SK-N-SH (cell line): ENCODE measurements around the gene KIF25. TPM values are rescaled to one million over a fixed set of nuclear protein-coding genes. Genes with fewer than 3 reads are reported as not detected.

Source experiments
- CTCF ChIA-PET: fragments of 300-600, 350-600 bp; formaldehyde crosslinking; extraction: SDS; loops from one replicate; lab custom pipeline; 2021; lab: Yijun Ruan, JAX
- POLR2A ChIA-PET: fragments of 350-600 bp; sonication (Branson Sonifier 250); formaldehyde crosslinking; extraction: SDS; loops from one replicate; lab custom pipeline; 2020; ENCODE audit warnings: antibody characterized with exemption, inconsistent platforms; lab: Yijun Ruan, JAX
- DNase-seq: peaks from one replicate; pipeline ENCODE4 v3.0.0; 2012
- H2AFZ ChIP-seq: fragments of 200-600 bp; sonication (generic); 2 replicates; pipeline ENCODE4 v1.8.1; 2016; ENCODE audit warnings: antibody characterized with exemption, mild to moderate bottlenecking, low read depth
- H3F3A ChIP-seq: fragments of 200-600 bp; sonication (generic); replicated peaks from 2 replicates; pipeline ENCODE3; 2016; ENCODE audit warnings: antibody characterized with exemption, mild to moderate bottlenecking; ENCODE audit not compliant: insufficient read depth
- H3K27ac ChIP-seq, 2 experiments: fragments of 200-500 bp in 1 of 2; fragments of 200-600 bp in 1 of 2; sonication (Bioruptor generic) in 1 of 2; sonication (generic), shearing (Covaris generic) in 1 of 2; 2 replicates each; pipeline versions ENCODE4 v1.5.1 to v1.6.1; 2014 to 2016; ENCODE audit warnings: low read depth in 2 of 2, inconsistent platforms in 1 of 2, low read length in 1 of 2, mild to moderate bottlenecking in 1 of 2, mixed read lengths in 1 of 2
- H3K27me3 ChIP-seq: fragments of 200-600 bp; sonication (generic), shearing (Covaris generic); 2 replicates; pipeline ENCODE4 v1.6.1; 2016; ENCODE audit warnings: mixed run types; ENCODE audit not compliant: insufficient read depth
- H3K36me3 ChIP-seq, 2 experiments: fragments of 200-500 bp in 1 of 2; fragments of 200-600 bp in 1 of 2; sonication (Bioruptor generic) in 1 of 2; sonication (generic) in 1 of 2; replicated peaks in 1 of 2; 2 replicates each; pipeline versions ENCODE3 to v1.5.1; 2014 to 2016; ENCODE audit warnings: low read length in 1 of 2, mild to moderate bottlenecking in 1 of 2; ENCODE audit not compliant: insufficient read depth in 2 of 2, control insufficient read depth in 1 of 2
- H3K4me1 ChIP-seq, 2 experiments: fragments of 200-500 bp in 1 of 2; fragments of 200-600 bp in 1 of 2; sonication (Bioruptor generic) in 1 of 2; sonication (generic), shearing (Covaris generic) in 1 of 2; 2 replicates each; pipeline versions ENCODE4 v1.5.1 to v1.6.1; 2014 to 2016; ENCODE audit warnings: low read depth in 1 of 2, low read length in 1 of 2, mixed run types in 1 of 2; ENCODE audit not compliant: insufficient read depth in 2 of 2, control insufficient read depth in 1 of 2
- H3K4me2 ChIP-seq: fragments of 200-600 bp; sonication (generic), shearing (Covaris generic); 2 replicates; pipeline ENCODE4 v1.6.1; 2017; ENCODE audit warnings: mixed run types
- H3K4me3 ChIP-seq, 2 experiments: fragments of 200-500 bp in 1 of 2; fragments of 200-600 bp in 1 of 2; sonication (Bioruptor generic) in 1 of 2; sonication (generic), shearing (Covaris generic) in 1 of 2; 2 replicates each; pipeline versions ENCODE4 v1.5.1 to v1.8.1; 2014 to 2016; ENCODE audit warnings: low read depth in 2 of 2, inconsistent platforms in 1 of 2, low read length in 1 of 2, mild to moderate bottlenecking in 1 of 2, mixed read lengths in 1 of 2, moderate library complexity in 1 of 2
- H3K79me2 ChIP-seq: fragments of 200-600 bp; sonication (generic); 2 replicates; pipeline ENCODE4 v1.8.1; 2017; ENCODE audit warnings: mild to moderate bottlenecking; ENCODE audit not compliant: insufficient read depth
- H3K9ac ChIP-seq: fragments of 200-600 bp; sonication (generic); 2 replicates; pipeline ENCODE4 v1.6.1; 2017; ENCODE audit warnings: mixed run types
- H3K9me2 ChIP-seq: fragments of 200-600 bp; sonication (generic); 2 replicates; pipeline ENCODE4 v1.6.1; 2017; ENCODE audit warnings: mixed run types
- H3K9me3 ChIP-seq: fragments of 200-600 bp; sonication (generic); 2 replicates; pipeline ENCODE4 v1.6.1; 2017; ENCODE audit warnings: mixed run types, mild to moderate bottlenecking, moderate library complexity
- H4K20me1 ChIP-seq: fragments of 200-600 bp; sonication (generic); 2 replicates; pipeline ENCODE4 v1.6.1; 2017; ENCODE audit warnings: mild to moderate bottlenecking, mixed run types; ENCODE audit not compliant: insufficient read depth
- CHD2 ChIP-seq: fragments of 150-350 bp; IDR thresholded peaks from 2 replicates; pipeline ENCODE4 v1.6.1; 2018; ENCODE audit warnings: low read length; ENCODE audit not compliant: partially characterized antibody
- EZH2phosphoT487 ChIP-seq: fragments of 200-600 bp; sonication (generic); IDR thresholded peaks from 2 replicates; pipeline ENCODE4 v1.6.1; 2017; ENCODE audit warnings: low read depth, mixed run types, mild to moderate bottlenecking, antibody characterized with exemption, moderate library complexity, borderline replicate concordance
- FOSL2 ChIP-seq: IDR thresholded peaks from 2 replicates; pipeline ENCODE4 v1.4.0; 2012; ENCODE audit warnings: low read depth, mild to moderate bottlenecking, moderate library complexity, borderline replicate concordance
- FOXJ3 ChIP-seq: sonication (generic); formaldehyde crosslinking; IDR thresholded peaks from 2 replicates; pipeline ENCODE4 v1.5.1; 2020; ENCODE audit warnings: mild to moderate bottlenecking, missing genetic modification reagents
- FOXM1 ChIP-seq: IDR thresholded peaks from 2 replicates; pipeline ENCODE4 v1.4.0; 2012; ENCODE audit warnings: low read depth, mild to moderate bottlenecking
- GATA2 ChIP-seq: sonication (generic); formaldehyde crosslinking; IDR thresholded peaks from 2 replicates; pipeline ENCODE4 v1.5.0; 2020; ENCODE audit warnings: mild to moderate bottlenecking, missing genetic modification reagents
- JUND ChIP-seq: IDR thresholded peaks from 2 replicates; pipeline ENCODE4 v1.4.0; 2012
- MEF2A ChIP-seq: IDR thresholded peaks from 2 replicates; pipeline ENCODE4 v1.4.0; 2012; ENCODE audit warnings: low read depth, borderline replicate concordance
- MXI1 ChIP-seq: IDR thresholded peaks from 2 replicates; pipeline ENCODE4 v1.6.1; 2012; ENCODE audit warnings: mild to moderate bottlenecking, low read depth, low read length, improper control_type of control experiment
- NFIC ChIP-seq: IDR thresholded peaks from 2 replicates; pipeline ENCODE4 v1.4.0; 2012; ENCODE audit warnings: borderline replicate concordance
- PBX3 ChIP-seq: IDR thresholded peaks from 2 replicates; pipeline ENCODE4; 2012
- POLR2AphosphoS5 ChIP-seq: IDR thresholded peaks from 2 replicates; pipeline ENCODE4 v1.6.1; 2012; ENCODE audit warnings: low read depth, low read length
- RCOR1 ChIP-seq: fragments of 150-350 bp; IDR thresholded peaks from 2 replicates; pipeline ENCODE4 v1.6.1; 2017; ENCODE audit warnings: antibody characterized with exemption, low read length
- REST ChIP-seq: IDR thresholded peaks from 2 replicates; pipeline ENCODE4 v1.6.1; 2012; ENCODE audit warnings: mild to moderate bottlenecking, low read depth, low read length, moderate library complexity
- RFX5 ChIP-seq: IDR thresholded peaks from 2 replicates; pipeline ENCODE4 v1.6.1; 2012; ENCODE audit warnings: mild to moderate bottlenecking, improper control_type of control experiment, low read length
- SMC3 ChIP-seq: IDR thresholded peaks from 2 replicates; pipeline ENCODE4 v1.6.1; 2012; ENCODE audit warnings: low read depth, low read length, improper control_type of control experiment
- TAF1 ChIP-seq: IDR thresholded peaks from 2 replicates; pipeline ENCODE4 v1.6.1; 2012; ENCODE audit warnings: low read depth, mild to moderate bottlenecking, low read length, moderate library complexity, borderline replicate concordance
- TCF12 ChIP-seq: IDR thresholded peaks from 2 replicates; pipeline ENCODE4 v1.4.0; 2012
- TEAD4 ChIP-seq: IDR thresholded peaks from 2 replicates; pipeline ENCODE4 v1.4.0; 2012; ENCODE audit warnings: mild to moderate bottlenecking, borderline replicate concordance; ENCODE audit not compliant: insufficient read depth
- WGBS: methylation state at CpG from one replicate; pipeline ENCODE4 v1.1.6; 2017; ENCODE audit warnings: low lambda C conversion rate; 5-methylcytosine and 5-hydroxymethylcytosine counted together
- polyA plus RNA-seq, 3 experiments: library from polyadenylated mRNA; depleted of rRNA; stranded (reverse); fragments of >200 nt; gene quantifications; 2 replicates each; pipeline ENCODE4 v1.2.3, GENCODE V29; 2012

Gene KIF25
- polyA plus RNA-seq, 1 of the 3 experiments (the other 2 are of a cell fraction), result not detected

- TF ChIP-seq PBX3, result no peak
- no peak for TF ChIP-seq POLR2AphosphoS5
- no peak for TF ChIP-seq FOXJ3 (CRISPR knock-in tag)
- TF ChIP-seq SMC3, result no peak
- no peak for TF ChIP-seq MEF2A
- no peak for TF ChIP-seq TAF1
Observed at GRCh38 chr6:168035661-168036545, 38.4 kb downstream of the KIF25 start (continued).

- DNase-seq, result no peak
- 71% methylated on average over 6 of the region's 6 CpGs for WGBS
- no peaks in the 10 kb centered on the region for H3K79me2 ChIP-seq
- H3K9me3 ChIP-seq, result no peaks in the 10 kb centered on the region
- CTCF ChIA-PET, result interaction anchor here (0.7 kb wide), 1 partner anchor 10 kb away, joined by 3 read pairs; no protein-coding TSS in a partner anchor
- no peaks in the 10 kb centered on the region for H4K20me1 ChIP-seq
- no peak overlapping the region for H3K4me3 ChIP-seq
- H3K27me3 ChIP-seq, result no peaks in the 10 kb centered on the region
- no peaks in the 10 kb centered on the region for H3F3A ChIP-seq
- no peaks in the 10 kb centered on the region for H3K9me2 ChIP-seq
- no peak overlapping the region for H2AFZ ChIP-seq
- H3K36me3 ChIP-seq, result no peaks in the 10 kb centered on the region
- POLR2A ChIA-PET, result no interaction called here
- H3K27ac ChIP-seq, result no peak overlapping the region
- H3K4me1 ChIP-seq, result peaks cover 6 to 12% of the 10 kb centered on the region in 2 experiments; a peak in 2 of 4 replicates
- no peak overlapping the region for H3K9ac ChIP-seq
- no peak overlapping the region for H3K4me2 ChIP-seq
- TF ChIP-seq TEAD4, result no peak
- TF ChIP-seq FOXM1, result no peak
- TF ChIP-seq GATA2 (CRISPR knock-in tag), result no peak
- TF ChIP-seq EZH2phosphoT487, result no peak
- TF ChIP-seq FOXJ3 (CRISPR knock-in tag), result no peak
- no peak for TF ChIP-seq JUND
- TF ChIP-seq, all 33 proteins: peak for 0
Observed at GRCh38 chr6:168037242-168037641, 39.8 kb downstream of the KIF25 start.

DNA sequence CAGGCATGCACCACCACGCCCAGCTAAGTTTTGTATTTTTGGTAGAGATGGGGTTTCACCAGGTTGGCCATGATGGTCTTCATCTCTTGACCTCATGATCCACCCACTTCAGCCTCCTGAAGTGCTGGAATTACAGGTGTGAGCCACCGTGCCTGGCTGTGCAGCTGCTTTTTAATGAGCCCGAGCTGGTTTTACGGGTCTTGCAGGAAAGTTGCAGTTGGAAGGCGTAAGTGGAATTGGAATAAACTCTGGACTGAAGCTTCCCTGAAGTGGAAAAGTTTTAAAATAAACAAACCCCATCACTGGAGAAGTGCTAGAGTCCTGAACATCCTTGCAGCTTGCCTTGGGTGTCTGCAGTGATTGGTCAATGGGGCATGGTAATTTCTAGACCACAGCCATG lies 40.4 kb downstream of the KIF25 start:
- H3K9me3 ChIP-seq, result no peaks in the 10 kb centered on the region
- ChIA-PET CTCF (interaction anchor here (0.7 kb wide), 1 partner anchor 9 kb away, joined by 3 read pairs; no protein-coding TSS in a partner anchor), POLR2A (no interaction called here)
- no peaks in the 10 kb centered on the region for H4K20me1 ChIP-seq
- TF ChIP-seq FOSL2 (no peak), TCF12 (no peak), FOXM1 (no peak), RCOR1 (no peak), NFIC (no peak), TEAD4 (no peak), REST (no peak), CHD2 (no peak), EZH2phosphoT487 (no peak), RFX5 (no peak), MXI1 (no peak)
- H2AFZ ChIP-seq, result no peak overlapping the region
- no peaks in the 10 kb centered on the region for H3K79me2 ChIP-seq
- H3K4me3 ChIP-seq, result no peak overlapping the region
- no peak overlapping the region for H3K9ac ChIP-seq
- H3K27me3 ChIP-seq, result no peaks in the 10 kb centered on the region
- no peaks in the 10 kb centered on the region for H3F3A ChIP-seq
- H3K36me3 ChIP-seq, result no peaks in the 10 kb centered on the region
- H3K4me2 ChIP-seq, result no peak overlapping the region
- no peaks in the 10 kb centered on the region for H3K9me2 ChIP-seq
- H3K27ac ChIP-seq, result no peak overlapping the region
- peaks cover 6 to 10% of the 10 kb centered on the region in 2 experiments; a peak in 2 of 4 replicates for H3K4me1 ChIP-seq
- DNase-seq, result no peak
- WGBS, result 45% methylated on average over 5 of the region's 5 CpGs
